Calu3 (cell line): ENCODE results near the gene CRB2. TPM values are rescaled to one million over a fixed set of nuclear protein-coding genes. Genes with fewer than 3 reads are reported as not detected.
A peak's percentile ranks its signal among the peaks of the same experiment; 100 is the strongest.

ENCODE experiments used
- BruUV-seq: library from RNA; stranded (reverse); fragments of 400-500 nt; replicated peaks from 2 replicates; lab custom pipeline; 2021; lab: Mats Ljungman, UMichigan
- CTCF ChIA-PET: fragments of 300-600 bp; sonication (Branson Sonifier 250); formaldehyde crosslinking; loops from one replicate; lab custom pipeline; 2022; ENCODE audit warnings: antibody characterized with exemption; lab: Charles Lee
- DNase-seq: peaks from one replicate; pipeline ENCODE4 v3.0.0; 2022
- H3K27ac Mint-ChIP-seq: one replicate; pipeline ENCODE4 v1.8.0; 2022; ENCODE audit warnings: mixed read lengths; ENCODE audit not compliant: unreplicated experiment
- H3K27me3 Mint-ChIP-seq: one replicate; pipeline ENCODE4 v1.8.0; 2022; ENCODE audit warnings: mixed read lengths; ENCODE audit not compliant: unreplicated experiment
- H3K36me3 Mint-ChIP-seq: one replicate; pipeline ENCODE4 v1.8.0; 2022; ENCODE audit warnings: mild to moderate bottlenecking, moderate library complexity, mixed read lengths; ENCODE audit not compliant: insufficient read depth, unreplicated experiment
- H3K4me1 Mint-ChIP-seq: one replicate; pipeline ENCODE4 v1.8.0; 2022; ENCODE audit warnings: mild to moderate bottlenecking, low read depth, mixed read lengths; ENCODE audit not compliant: unreplicated experiment
- H3K4me3 Mint-ChIP-seq: one replicate; pipeline ENCODE4 v1.8.0; 2022; ENCODE audit warnings: mild to moderate bottlenecking, low read depth, moderate library complexity, mixed read lengths; ENCODE audit not compliant: unreplicated experiment
- H3K9me3 Mint-ChIP-seq: one replicate; pipeline ENCODE4 v1.8.0; 2022; ENCODE audit warnings: low read depth, mixed read lengths; ENCODE audit not compliant: unreplicated experiment
- CTCF ChIP-seq: fragments of 200-600 bp; IDR thresholded peaks from one replicate; pipeline ENCODE4 v1.8.0; 2022; ENCODE audit warnings: antibody characterized with exemption; ENCODE audit not compliant: unreplicated experiment
- intact Hi-C: fragments of 100-400 bp; cut with micrococcal nuclease; formaldehyde crosslinking; loops from one replicate; pipeline ENCODE4 v1.10.0; 2022; ENCODE audit not compliant: unreplicated experiment
- total RNA-seq: library from RNA; stranded (reverse); gene quantifications from 2 replicates; pipeline ENCODE4 v1.2.3, GENCODE V29; 2022

Gene CRB2
- total RNA-seq, 1 experiment from 2014 or later, result not detected

GRCh38 chr9:123359106-123359505 is 3.1 kb downstream of the CRB2 start:
- H3K9me3 Mint-ChIP-seq, result no peaks in the 10 kb centered on the region
- H3K4me3 Mint-ChIP-seq, result no peak overlapping the region
- no peak overlapping the region for H3K27ac Mint-ChIP-seq
- no peak for DNase-seq
- H3K27me3 Mint-ChIP-seq, result peaks cover 54% of the 10 kb centered on the region
- no peaks in the 10 kb centered on the region for H3K4me1 Mint-ChIP-seq
- BruUV-seq, result no TSS peak
- TF ChIP-seq CTCF, result no peak
- CTCF ChIA-PET, result no interaction called here
- intact Hi-C loops, result no loop called here
- H3K36me3 Mint-ChIP-seq, result no peaks in the 10 kb centered on the region

- intact Hi-C loops, result no loop called here
- Mint-ChIP-seq H3K36me3 (no peaks in the 10 kb centered on the region), H3K27ac (no peak overlapping the region), H3K4me3 (no peak overlapping the region), H3K9me3 (no peaks in the 10 kb centered on the region), H3K27me3 (peaks cover 53% of the 10 kb centered on the region), H3K4me1 (no peaks in the 10 kb centered on the region)
- CTCF ChIA-PET, result no interaction called here
- no peak for TF ChIP-seq CTCF
- BruUV-seq, result no TSS peak
- DNase-seq, result no peak
Measured at GRCh38 chr9:123359546-123359945, 3.5 kb downstream of the CRB2 start.

GRCh38 chr9:123360161-123361085 is 4.4 kb downstream of the CRB2 start:
- no peaks in the 10 kb centered on the region for H3K36me3 Mint-ChIP-seq
- H3K27me3 Mint-ChIP-seq, result peaks cover 52% of the 10 kb centered on the region
- BruUV-seq, result no TSS peak
- DNase-seq, result peak; percentile 41
- H3K9me3 Mint-ChIP-seq, result no peaks in the 10 kb centered on the region
- no peaks in the 10 kb centered on the region for H3K4me1 Mint-ChIP-seq
- CTCF ChIA-PET, result no interaction called here
- TF ChIP-seq CTCF, result no peak
- no peak overlapping the region for H3K4me3 Mint-ChIP-seq
- H3K27ac Mint-ChIP-seq, result no peak overlapping the region
- intact Hi-C loops, result no loop called here

- CTCF ChIA-PET, result no interaction called here
- no TSS peak for BruUV-seq
- H3K36me3 Mint-ChIP-seq, result no peaks in the 10 kb centered on the region
- no peak for DNase-seq
- no peaks in the 10 kb centered on the region for H3K4me1 Mint-ChIP-seq
- intact Hi-C loops, result no loop called here
- H3K27me3 Mint-ChIP-seq, result peaks cover 49% of the 10 kb centered on the region
- no peak overlapping the region for H3K4me3 Mint-ChIP-seq
- H3K9me3 Mint-ChIP-seq, result no peaks in the 10 kb centered on the region
- H3K27ac Mint-ChIP-seq, result no peak overlapping the region
- no peak for TF ChIP-seq CTCF
Measured at GRCh38 chr9:123361086-123361730, 5.2 kb downstream of the CRB2 start.
